ENCODE measurements around the gene MASTL. TPM values are rescaled to one million over a fixed set of nuclear protein-coding genes. Genes with fewer than 3 reads are reported as not detected.

The MASTL gene
- 8.8 and 13.0 TPM in 2 replicates for total RNA-seq

DNA sequence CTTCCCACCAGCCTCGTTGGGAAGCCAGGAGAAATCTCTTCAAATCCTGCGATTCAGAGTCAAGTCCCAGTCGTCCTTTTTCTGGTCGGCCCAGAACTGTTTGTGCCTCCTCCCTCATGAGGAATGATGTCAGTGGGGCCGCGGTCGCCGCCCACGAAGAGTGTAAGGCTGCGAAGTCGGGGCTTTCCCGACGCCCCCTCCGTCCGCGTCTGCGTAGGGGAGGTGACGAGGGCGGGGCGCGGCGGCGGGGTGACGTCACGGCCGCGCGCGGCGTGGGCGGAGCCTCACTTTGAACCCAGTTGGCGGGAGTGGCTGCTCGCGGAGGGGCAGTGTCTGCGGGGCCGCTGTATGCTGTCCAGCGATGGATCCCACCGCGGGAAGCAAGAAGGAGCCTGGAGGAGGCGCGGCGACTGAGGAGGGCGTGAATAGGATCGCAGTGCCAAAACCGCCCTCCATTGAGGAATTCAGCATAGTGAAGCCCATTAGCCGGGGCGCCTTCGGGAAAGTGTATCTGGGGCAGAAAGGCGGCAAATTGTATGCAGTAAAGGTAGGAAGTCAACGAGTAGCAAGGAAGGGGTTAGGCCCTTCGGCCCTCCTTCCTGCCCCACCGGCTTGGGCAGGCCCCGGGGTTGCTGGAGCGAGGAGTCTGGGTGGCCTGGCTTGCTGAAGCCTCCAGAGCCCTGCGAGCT is at the start of gene MASTL:
Gene MASTL (plus strand): TSS at position 287 of the 689 bp plus-strand sequence. CDS start 75 bp downstream, at position 362.

Other genes with a start within 250 kb of the MASTL start
- gene ANKRD26, start 54.9 kb upstream of the MASTL start, total RNA-seq = 2.2 and 2.7 TPM in 2 replicates
- 78.3 and 82.3 TPM in 2 replicates for gene YME1L1, start 968 bp upstream of the MASTL start, total RNA-seq
- 10.5 and 10.8 TPM in 2 replicates for gene ACBD5, start 85.4 kb downstream of the MASTL start, total RNA-seq